Endothelial cell (in vitro differentiated cells): ENCODE data around the gene GPRIN1. TPM values are rescaled to one million over a fixed set of nuclear protein-coding genes. Genes with fewer than 3 reads are reported as not detected.

ENCODE experiments used
- DNase-seq: peaks from one replicate; pipeline ENCODE4 v3.0.0; 2021; ENCODE audit warnings: low spot score
- H3K27ac Mint-ChIP-seq: one replicate; pipeline ENCODE4 v1.8.0; 2021; ENCODE audit warnings: mixed read lengths, inconsistent platforms; ENCODE audit not compliant: unreplicated experiment
- H3K27me3 Mint-ChIP-seq: one replicate; pipeline ENCODE4 v1.8.0; 2021; ENCODE audit warnings: mild to moderate bottlenecking, moderate library complexity, mixed read lengths, inconsistent platforms; ENCODE audit not compliant: unreplicated experiment
- H3K36me3 Mint-ChIP-seq: one replicate; pipeline ENCODE4 v1.8.0; 2021; ENCODE audit warnings: mild to moderate bottlenecking, low read depth, mixed read lengths, inconsistent platforms; ENCODE audit not compliant: unreplicated experiment
- H3K4me1 Mint-ChIP-seq: one replicate; pipeline ENCODE4 v1.8.0; 2021; ENCODE audit warnings: mild to moderate bottlenecking, mixed read lengths, inconsistent platforms; ENCODE audit not compliant: unreplicated experiment
- H3K4me3 Mint-ChIP-seq: one replicate; pipeline ENCODE4 v1.8.0; 2021; ENCODE audit warnings: mild to moderate bottlenecking, mixed read lengths, inconsistent platforms; ENCODE audit not compliant: unreplicated experiment
- H3K9me3 Mint-ChIP-seq: one replicate; pipeline ENCODE4 v1.8.0; 2021; ENCODE audit warnings: mixed read lengths, inconsistent platforms; ENCODE audit not compliant: unreplicated experiment
- CTCF ChIP-seq: fragments of 200-600 bp; sonication (generic); IDR thresholded peaks from one replicate; pipeline ENCODE4 v1.5.0; 2021; ENCODE audit warnings: antibody characterized with exemption; ENCODE audit not compliant: unreplicated experiment
- total RNA-seq: library from RNA; stranded (reverse); fragmentation: NEBNext Ultra II Directional; extraction: Animal tissue kit (Norgen Biotek cat#: 25700); gene quantifications from one replicate; pipeline ENCODE4 v1.2.1, GENCODE V29; 2021; ENCODE audit not compliant: unreplicated experiment

The GPRIN1 gene
- total RNA-seq, 1 donor from 2014 or later, result 3.9 TPM

- no peak for TF ChIP-seq CTCF
- H3K27me3 Mint-ChIP-seq, result peaks cover 12% of the 10 kb centered on the region
- peaks cover 5% of the 10 kb centered on the region for H3K36me3 Mint-ChIP-seq
- no peak overlapping the region for H3K4me3 Mint-ChIP-seq
- no peak for DNase-seq
- H3K9me3 Mint-ChIP-seq, result no peaks in the 10 kb centered on the region
- H3K27ac Mint-ChIP-seq, result no peak overlapping the region
- H3K4me1 Mint-ChIP-seq, result peaks cover 3% of the 10 kb centered on the region
Measured at GRCh38 chr5:176644294-176644693, 34.3 kb upstream of the GPRIN1 start.

- Mint-ChIP-seq H3K27ac (no peak overlapping the region), H3K4me1 (peaks cover 3% of the 10 kb centered on the region), H3K4me3 (no peak overlapping the region), H3K9me3 (no peaks in the 10 kb centered on the region), H3K27me3 (peaks cover 12% of the 10 kb centered on the region), H3K36me3 (peaks cover 5% of the 10 kb centered on the region)
- DNase-seq, result no peak
- TF ChIP-seq CTCF, result no peak
Measured at GRCh38 chr5:176643491-176644219, 33.7 kb upstream of the GPRIN1 start.

- no peak overlapping the region for H3K4me3 Mint-ChIP-seq
- peaks cover 14% of the 10 kb centered on the region for H3K27me3 Mint-ChIP-seq
- H3K27ac Mint-ChIP-seq, result no peak overlapping the region
- H3K36me3 Mint-ChIP-seq, result peaks cover 6% of the 10 kb centered on the region
- DNase-seq, result no peak
- no peaks in the 10 kb centered on the region for H3K9me3 Mint-ChIP-seq
- no peaks in the 10 kb centered on the region for H3K4me1 Mint-ChIP-seq
- TF ChIP-seq CTCF, result no peak
Measured at GRCh38 chr5:176642675-176643490, 32.9 kb upstream of the GPRIN1 start.

- peaks cover 10% of the 10 kb centered on the region for H3K4me1 Mint-ChIP-seq
- TF ChIP-seq CTCF, result no peak
- H3K27ac Mint-ChIP-seq, result no peak overlapping the region
- no peak overlapping the region for H3K4me3 Mint-ChIP-seq
- DNase-seq, result no peak
- H3K9me3 Mint-ChIP-seq, result no peaks in the 10 kb centered on the region
- H3K27me3 Mint-ChIP-seq, result peaks cover 17% of the 10 kb centered on the region
- H3K36me3 Mint-ChIP-seq, result peaks cover 12% of the 10 kb centered on the region
Measured at GRCh38 chr5:176640616-176641015, 30.7 kb upstream of the GPRIN1 start.

GRCh38 chr5:176639981-176640380 is 30.0 kb upstream of the GPRIN1 start:
- no peak for TF ChIP-seq CTCF
- no peak for DNase-seq
- H3K27me3 Mint-ChIP-seq, result peaks cover 17% of the 10 kb centered on the region
- H3K9me3 Mint-ChIP-seq, result peaks cover 2% of the 10 kb centered on the region
- H3K4me1 Mint-ChIP-seq, result peaks cover 10% of the 10 kb centered on the region
- H3K36me3 Mint-ChIP-seq, result peaks cover 12% of the 10 kb centered on the region
- H3K4me3 Mint-ChIP-seq, result no peak overlapping the region
- no peak overlapping the region for H3K27ac Mint-ChIP-seq
